HG03571 (cell line): ENCODE data around the gene SUDS3.

Experiments
- ATAC-seq: cut with Tn5 transposase; IDR thresholded peaks from one replicate; pipeline ENCODE4 v1.9.1; 2021; ENCODE audit not compliant: unreplicated experiment

The SUDS3 gene

GRCh38 chr12:118439068-118439467 is 62.7 kb downstream of the SUDS3 start:
- no peak for ATAC-seq

DNA sequence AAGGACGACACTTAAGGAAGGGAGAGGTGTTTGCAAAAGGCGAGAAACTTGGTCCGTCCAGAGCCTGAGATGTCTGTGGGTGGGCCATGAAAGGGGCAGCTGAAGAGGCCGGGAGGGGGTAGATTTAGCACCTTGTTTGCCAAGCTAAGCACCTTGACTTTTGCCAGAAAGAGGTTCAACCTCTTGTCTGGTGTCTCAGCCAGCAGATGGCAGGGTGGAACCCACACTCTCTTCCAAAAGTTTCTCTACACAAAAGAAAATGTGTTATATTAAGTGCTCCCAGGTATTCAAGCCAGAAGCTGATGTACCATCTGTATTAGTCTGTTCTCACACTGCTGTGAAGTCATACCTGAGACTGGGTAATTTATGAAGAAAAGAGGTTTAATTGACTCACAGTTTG is 69.9 kb downstream of the SUDS3 start:
- no peak for ATAC-seq

DNA sequence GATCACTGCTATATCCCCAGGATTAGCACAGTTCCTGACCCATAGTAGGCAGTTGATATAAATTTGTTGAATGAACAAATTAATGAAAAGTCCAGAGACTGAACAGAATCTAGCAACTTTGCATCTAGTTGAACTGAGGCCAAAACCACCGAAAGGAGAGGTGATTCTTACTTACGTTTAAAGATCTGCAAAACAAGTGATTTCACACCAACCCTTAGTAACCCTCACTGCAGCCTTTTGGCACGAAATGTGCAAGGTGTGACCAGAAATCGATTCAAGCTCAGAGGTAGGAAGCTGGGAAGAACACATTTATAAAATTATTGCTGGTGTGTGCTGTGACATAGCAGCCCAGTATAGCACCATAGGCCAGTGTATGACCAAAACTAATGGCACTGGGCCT is 70.8 kb downstream of the SUDS3 start:
- no peak for ATAC-seq

DNA sequence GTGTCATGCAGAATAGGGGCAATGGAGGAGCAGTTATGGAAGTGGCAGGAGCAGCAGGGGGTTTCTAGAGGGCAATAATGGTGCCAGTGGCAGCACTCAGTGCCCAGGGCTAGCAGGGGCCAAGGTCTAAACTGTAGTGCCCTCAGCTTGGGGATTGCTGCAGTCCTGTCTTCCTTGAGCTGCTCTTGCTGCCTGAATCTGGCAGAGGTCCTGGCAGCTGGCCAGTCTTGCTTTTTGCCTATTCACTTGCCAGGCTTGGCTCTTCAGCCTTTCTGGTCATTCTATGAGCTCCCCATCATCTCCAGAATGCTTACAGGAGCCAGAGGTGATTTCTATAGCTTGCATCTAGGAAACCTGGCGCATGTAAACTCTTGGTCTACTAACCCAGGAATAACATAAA is 72.0 kb downstream of the SUDS3 start:
- ATAC-seq, result no peak

- ATAC-seq, result no peak
These were observed 79.0 kb downstream of the SUDS3 start for GRCh38 chr12:118455327-118455726.

DNA sequence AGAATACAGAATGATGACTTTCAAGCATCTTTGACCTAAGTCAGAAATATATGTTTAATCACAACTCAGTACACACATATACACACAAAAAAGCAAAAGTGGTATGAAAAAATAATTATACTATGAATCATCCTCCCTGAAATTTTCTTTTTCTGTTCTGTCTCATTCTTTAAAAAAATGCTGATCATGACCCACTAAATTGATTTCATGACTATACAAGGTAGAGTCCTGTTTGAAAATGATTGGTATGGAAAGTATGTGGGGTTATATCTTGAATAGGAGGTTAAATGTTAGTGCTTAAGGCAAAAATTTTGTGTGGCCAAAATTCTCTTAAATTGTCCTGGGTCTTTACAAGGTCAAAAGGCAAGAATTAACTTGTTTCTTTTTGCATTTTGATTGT is 80.4 kb downstream of the SUDS3 start:
- ATAC-seq, result no peak

GRCh38 chr12:118459110-118459509 is 82.8 kb downstream of the SUDS3 start:
- no peak for ATAC-seq

GRCh38 chr12:118463677-118464076 is 87.3 kb downstream of the SUDS3 start:
- no peak for ATAC-seq

GRCh38 chr12:118465706-118466105 is 89.4 kb downstream of the SUDS3 start:
- no peak for ATAC-seq
